GM18507 (cell line): ENCODE measurements around the gene MUCL3.
A peak's percentile ranks its signal among the peaks of the same experiment; 100 is the strongest.
"Not testable (repeated sequence)": the region's sequence is repeated elsewhere in the genome, so short reads cannot be mapped to it uniquely, and the experiment has no call there.

Source experiments
- DNase-seq: peaks from one replicate; pipeline ENCODE4 v3.0.0; 2011; ENCODE audit warnings: low read depth; ENCODE audit not compliant: insufficient read length; ENCODE audit errors: extremely low spot score
- FAIRE-seq: peaks from 2 replicates; lab custom pipeline; 2011; peaks lifted over from hg19 to GRCh38; lab: Jason Lieb, UNC

Gene MUCL3

DNA sequence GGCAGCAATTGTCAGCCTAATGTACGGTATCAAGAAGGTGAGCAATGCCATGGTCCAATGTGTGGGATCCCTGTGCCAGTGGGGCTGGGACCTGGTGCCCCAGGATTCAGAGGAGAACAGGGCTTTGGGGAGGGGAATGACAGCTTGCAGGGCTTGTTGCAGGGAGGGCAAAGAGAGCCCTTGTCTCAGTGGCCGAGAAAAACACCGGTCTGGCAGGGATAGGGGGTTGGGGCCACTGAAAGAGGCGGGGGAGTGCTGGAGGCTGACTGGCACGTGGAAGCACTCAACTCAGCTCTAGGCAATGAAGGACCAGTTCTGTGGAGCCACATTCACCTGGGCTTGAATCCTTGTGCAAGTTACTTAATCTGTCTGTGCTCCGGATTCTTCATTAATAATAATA, 3.5 kb upstream of the MUCL3 start:
- no peak for DNase-seq
- no peak for FAIRE-seq

DNA sequence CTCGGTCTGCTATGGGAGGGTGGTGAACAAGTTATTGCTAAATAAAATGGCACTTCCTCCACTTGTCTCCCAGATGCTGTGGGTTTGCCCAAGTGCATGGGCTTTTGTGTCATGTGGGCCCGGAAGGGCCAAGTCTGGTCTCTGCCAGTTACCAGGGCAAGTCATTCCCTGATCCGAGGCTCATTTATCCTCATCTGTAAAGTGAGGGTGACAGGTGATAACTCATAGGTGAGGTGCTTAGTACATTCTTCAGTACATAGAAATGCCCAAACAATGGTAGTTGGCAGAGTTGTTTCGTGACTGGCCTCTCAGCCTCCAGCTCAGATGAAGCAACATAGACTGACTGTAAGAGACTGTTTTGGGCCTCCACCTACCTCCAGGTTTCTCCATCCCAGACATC, 2.0 kb upstream of the MUCL3 start:
- FAIRE-seq (no peak), DNase-seq (no peak)

DNA sequence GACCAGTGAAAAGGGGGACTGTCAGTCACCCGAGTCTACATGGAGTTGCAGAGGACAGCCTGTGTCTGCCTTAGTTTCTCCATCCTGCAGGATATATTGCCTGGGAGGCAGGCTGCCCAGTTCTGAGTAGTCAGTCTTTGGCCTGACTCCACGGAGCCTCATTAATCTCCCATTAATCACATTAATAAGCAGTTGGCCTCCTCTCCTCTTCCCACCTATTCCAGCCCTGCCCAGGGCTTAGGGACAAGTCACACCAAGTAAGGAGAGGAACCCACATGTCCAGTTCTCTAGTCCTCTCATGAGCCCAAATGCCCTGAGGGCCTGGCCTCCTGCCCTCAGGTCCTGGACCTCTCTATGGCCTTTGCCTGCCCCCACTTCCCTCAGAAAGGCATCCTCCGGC, 1.3 kb upstream of the MUCL3 start:
- DNase-seq: no peak
- no peak for FAIRE-seq

DNA sequence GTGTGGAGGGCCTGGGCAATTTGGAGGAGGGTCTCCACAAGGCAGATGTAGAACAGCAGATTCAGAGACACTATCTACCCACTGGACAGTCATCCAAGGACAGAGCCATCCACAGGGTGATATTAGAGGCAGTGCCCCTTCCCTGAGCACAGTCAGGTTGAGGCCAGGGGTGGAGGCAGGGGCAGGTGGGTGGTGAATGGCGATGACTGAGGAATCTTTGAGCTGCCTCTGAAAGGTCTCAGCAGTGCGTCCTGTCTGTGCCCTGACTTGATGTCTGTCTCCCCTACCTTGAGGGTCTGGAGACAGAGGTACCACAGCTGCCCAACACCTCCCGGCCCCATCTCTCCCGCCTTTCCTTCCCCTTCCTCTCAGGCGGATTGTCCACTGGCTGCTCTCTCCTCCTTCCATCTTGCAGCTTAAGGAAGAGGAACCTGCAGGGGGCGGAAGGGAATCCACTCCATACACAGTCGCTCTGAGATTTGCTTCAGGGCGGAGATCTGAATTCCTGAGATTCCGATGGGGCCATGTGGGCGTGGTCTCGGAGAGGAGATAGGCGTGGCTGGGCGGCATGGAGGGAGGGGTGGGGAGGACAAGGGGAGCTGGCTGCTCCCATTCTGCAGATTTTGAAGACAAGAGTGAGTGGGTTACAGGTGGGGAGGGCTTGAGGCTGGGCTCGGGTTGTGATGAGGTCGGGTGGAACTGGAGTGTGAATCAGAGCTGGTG, 1.7 kb downstream of the MUCL3 start:
- no peak for DNase-seq
- FAIRE-seq: no peak

DNA sequence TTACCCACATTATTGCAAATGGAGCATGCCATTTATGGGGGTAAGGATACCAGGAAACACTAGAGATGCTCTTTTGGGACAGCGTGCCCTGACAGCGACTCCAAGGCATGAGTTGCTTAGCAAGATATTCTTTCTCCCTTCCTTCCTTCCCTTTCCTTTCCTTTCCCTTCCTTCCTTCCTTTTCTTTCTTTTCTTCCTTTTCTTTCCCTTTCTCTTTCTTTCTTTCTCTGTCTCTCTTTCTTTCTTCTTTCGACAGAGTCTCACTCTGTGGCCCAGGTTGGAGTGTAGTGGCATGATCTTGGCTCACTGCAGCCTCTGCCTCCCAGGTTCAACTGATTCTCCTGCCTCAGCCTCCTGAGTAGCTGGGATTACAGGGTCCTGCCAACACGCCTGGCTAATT, 3.3 kb downstream of the MUCL3 start:
- DNase-seq (no peak), FAIRE-seq (no peak)

DNA sequence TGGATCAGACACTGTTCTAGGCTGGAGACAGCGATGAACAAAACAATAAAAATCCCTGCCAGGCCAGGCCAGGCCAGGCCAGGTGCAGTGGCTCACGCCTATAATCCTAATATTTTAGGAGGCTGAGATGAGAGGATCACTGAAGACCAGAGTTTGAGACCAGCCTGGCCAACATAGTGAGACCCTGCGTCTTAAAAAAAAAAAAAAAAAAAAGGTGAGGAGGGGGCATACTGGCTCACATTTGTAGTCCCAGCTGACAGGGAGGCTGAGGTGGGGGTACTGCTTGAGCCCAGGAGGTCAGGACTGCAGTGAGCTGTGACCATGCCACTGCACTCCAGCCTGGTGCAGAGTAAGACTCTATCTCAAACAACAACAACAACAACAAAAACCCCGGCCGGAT, 4.5 kb downstream of the MUCL3 start:
- no peak for DNase-seq
- no peak for FAIRE-seq

DNA sequence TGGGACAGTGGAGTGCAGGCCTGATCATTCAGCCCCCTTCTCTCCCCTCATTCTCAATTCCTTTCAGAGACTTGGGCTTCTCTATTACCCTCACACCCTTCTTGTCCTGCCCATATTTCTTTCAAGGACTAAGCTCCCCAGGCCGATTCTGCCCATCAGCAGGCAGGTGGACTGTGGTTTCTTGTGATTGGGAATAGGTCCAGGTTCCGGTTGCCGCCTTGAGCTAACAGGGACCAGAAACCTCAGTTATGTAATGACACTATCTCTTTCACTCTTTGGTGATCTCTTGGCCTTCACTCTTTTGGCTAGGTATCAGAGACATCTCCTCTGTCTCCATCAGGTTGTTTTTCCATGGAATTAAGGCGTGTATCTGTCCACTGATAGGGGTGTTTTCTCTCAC, 6.5 kb downstream of the MUCL3 start:
- FAIRE-seq (no peak), DNase-seq (no peak)

DNA sequence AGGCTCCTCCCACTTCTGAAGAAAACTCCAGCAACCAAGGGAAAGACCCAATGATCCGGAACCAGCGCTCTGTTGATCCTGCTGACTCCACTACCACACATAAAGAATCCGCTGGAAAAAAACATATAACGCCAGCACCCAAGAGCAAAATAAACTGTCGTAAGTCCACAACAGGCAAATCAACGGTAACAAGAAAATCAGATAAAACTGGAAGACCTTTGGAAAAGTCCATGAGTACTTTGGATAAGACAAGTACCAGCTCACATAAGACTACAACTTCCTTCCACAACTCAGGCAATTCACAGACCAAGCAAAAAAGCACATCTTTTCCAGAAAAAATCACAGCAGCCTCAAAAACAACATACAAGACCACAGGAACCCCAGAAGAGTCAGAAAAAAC, 8.0 kb downstream of the MUCL3 start:
- FAIRE-seq (no peak), DNase-seq (no peak)

DNA sequence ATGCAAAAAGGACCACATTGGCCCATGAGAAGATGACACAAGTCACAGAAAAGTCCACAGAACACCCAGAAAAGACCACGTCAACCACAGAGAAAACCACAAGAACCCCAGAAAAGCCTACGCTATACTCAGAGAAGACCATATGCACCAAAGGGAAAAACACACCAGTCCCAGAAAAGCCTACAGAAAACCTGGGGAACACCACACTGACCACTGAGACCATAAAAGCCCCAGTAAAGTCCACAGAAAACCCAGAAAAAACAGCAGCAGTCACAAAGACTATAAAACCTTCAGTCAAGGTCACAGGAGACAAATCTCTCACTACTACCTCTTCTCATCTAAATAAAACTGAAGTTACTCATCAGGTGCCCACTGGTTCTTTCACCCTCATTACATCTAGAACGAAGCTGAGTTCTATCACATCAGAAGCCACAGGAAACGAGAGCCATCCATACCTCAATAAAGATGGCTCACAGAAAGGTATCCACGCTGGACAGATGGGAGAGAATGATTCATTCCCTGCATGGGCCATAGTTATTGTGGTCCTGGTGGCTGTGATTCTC, 11.2 kb downstream of the MUCL3 start:
- FAIRE-seq (no peak), DNase-seq (no peak)

DNA sequence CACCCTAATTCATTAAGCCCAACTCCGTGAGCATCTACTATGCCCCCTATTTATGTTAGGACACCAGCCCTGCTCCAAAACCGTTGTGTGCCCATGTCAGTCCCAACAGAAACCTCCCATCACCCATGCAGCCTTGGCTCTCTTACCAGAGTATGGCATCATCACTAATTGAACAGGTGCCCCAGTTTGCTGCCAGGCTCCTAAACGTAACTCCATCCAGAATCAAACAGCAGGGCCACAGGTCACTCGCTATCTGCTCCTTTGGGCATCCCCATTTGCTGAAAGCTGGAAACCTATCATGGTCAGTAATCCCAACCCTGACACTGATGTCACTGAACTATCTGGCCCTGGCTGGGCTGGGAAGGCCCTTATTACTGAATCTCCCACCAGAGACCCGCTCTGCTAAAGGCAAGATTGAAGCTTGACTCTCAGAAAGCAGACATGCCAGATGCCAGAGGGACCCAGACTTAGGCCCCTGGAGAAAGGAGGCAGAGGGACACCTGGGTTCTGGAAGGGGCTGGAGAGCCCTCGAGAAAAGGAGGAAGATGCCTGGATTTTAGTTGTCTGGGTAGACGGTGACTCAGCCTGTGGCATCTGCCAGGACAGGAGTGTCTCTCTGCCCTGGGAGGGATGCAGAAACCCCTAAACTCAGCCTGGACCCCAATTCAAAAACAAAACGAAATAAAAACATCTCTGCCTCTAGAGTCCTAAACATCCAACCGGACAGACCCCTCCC, 14.0 kb downstream of the MUCL3 start:
- DNase-seq (no peak), FAIRE-seq (no peak)

DNA sequence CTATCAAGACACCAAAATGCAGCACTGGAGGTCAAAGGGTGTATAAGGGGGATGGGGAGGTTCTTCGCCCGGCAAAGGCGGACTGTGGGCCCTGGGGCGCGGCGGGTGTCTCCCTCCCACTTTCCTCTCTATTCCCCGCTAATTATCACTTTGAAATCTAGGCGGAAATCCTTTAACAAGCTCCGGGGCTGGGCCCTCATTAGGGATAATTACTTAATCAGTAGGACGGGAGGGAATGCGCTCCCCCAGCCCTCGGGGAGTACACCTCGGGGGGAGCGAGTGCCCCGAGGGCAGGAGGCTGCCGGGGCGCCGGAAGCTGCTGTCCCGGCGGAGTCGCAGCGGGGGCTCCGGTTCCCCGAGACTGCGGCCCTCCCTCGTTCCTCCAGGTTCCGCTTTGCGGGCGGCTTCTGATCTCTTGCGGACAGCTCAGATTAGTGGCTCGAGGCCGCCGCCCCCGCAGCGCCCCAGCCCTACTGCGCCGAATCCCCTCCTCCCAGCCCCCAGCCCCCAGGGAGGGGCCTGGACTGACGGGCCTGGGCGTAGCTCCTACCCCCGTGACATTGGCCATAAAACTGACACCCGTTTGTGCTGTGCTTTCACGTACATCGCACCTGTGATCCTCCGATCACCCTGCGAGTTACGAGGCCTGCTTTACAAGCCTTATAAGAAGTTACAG, 14.7 kb downstream of the MUCL3 start:
- FAIRE-seq: no peak
- peak; percentile 55 for DNase-seq

DNA sequence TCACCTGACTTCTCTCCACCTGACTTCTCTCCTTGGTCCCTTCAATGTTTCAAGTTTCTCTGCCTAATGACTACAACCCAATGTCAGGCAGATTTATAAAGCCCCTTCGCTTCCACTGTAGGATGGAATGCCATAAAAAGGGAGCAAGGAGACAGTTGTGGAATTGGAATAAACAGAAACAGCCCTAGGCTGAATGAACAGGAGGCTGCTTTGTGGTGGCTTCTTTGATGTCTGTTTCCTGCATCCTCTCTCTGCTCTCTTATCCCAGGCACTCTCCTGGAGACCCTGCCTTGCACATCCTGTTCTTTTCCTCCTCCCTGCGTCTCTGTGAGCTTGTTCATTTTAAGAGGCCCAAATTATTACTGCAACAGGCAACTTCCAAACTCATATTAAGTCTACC, 16.9 kb downstream of the MUCL3 start:
- no peak for DNase-seq
- no peak for FAIRE-seq

DNA sequence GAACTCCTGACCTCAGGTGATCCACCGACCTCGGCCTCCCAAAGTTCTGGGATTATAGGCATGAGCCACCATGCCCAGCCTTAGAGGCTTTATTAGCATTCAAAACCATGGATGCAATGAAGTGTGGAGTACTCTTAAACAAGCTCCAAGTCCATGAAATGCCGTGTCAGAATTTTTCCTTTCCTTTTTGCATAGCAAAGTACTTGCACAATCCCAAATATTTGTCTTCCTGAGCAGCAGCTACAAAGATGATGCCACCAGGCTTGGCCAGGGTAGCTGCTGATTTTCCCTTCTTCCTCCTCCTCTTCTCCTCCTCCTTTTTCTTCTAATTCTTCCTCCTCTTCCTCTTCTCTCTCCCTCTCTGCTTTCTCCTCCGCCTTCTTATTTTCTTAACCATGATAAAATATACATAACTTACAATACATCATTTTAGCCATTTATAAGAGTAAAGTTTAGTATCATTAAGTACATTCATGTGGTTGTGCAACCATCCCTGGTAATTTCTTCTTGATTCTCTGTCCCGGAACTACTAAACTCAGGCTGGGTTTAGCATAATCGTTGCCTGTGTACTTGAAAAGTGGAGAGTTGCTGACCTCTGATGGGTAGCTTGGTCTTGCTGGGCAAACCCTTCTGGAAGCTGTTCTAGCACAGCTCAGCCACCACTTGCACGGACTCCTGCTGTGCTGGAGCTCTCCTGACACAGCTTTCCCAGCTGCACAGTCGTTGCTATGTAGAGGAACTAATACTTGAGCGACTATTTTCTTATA, 20.3 kb downstream of the MUCL3 start:
- DNase-seq (no peak), FAIRE-seq (no peak)

DNA sequence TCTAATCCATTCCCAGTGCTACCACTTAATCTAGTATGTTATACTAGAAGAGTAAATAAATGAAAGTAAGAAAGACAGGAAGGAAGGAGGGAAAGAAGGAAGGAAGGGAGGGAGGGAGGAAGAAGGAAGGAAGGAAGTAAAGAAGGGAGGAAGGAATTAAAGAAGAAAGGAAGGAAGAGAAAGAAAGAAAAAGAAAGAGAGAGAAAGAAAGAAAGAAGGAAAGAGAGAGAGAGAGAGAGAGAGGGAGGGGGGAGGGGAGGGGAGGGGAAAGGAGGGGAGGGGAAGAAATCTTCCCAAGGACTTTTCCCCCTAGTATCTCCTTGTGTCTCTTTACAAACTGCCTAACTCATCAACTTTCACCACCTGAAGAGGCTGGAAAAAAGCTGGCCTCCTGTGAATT, 21.9 kb downstream of the MUCL3 start:
- FAIRE-seq (no peak), DNase-seq (no peak)

DNA sequence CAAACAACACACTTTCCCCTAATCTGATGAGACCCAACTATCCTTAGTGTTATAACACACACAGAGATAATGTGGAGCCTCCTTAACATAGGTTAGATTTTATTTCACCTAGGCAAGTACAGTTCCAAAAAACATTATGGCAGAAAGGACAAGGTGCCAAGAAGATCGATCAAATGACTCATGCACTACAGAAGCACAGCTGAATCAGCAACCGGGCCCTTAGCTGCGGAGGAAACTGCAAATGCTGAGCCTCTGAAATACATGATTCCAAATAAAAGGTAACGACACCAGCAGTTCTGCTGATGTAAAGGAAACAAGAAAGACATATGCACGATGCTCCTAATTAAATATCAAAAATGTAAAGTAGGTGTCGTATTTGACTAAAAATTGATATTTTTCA, 22.9 kb downstream of the MUCL3 start:
- no peak for DNase-seq
- FAIRE-seq: no peak

DNA sequence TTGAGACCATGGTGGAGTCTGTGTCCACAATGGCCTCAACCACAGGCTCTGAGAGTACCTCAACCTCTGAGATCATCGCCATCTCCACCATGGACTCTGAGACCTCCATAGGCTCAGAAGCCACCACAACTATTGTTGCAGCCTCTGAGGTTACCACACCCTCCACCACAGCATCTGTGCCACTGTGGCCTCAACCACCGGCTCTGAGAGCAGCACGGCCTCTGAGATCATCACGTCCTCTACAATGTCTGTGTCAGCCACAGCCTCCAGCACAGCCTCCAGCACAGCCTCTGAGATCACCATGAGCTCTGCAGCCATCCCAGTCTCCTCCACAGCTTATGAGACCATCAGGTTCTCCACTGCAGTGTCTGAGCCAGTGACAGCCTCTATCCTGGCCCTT, 23.3 kb downstream of the MUCL3 start:
- DNase-seq (no peak), FAIRE-seq (no peak)

DNA sequence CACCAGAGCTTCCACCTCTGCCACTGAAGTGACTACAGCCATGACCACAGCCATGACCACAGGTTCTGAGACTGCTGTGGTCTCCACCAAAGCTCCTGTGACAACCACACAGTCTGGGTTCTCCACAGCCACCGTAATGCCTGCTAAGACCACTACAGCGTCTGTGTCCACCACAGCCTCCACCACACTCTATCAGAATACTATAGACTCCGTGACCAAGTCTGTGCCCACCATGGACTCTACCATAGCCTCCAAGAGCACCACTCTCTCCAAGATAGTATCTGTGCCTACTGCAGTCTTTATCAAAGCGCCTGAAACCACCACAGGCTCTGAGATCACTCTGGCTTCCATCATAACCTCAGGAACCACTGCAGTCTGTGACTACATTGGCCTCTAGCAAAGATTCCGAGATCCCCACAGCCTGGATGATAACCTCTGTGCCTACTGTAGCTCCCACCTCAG, 24.4 kb downstream of the MUCL3 start:
- no peak for DNase-seq
- no peak for FAIRE-seq

DNA sequence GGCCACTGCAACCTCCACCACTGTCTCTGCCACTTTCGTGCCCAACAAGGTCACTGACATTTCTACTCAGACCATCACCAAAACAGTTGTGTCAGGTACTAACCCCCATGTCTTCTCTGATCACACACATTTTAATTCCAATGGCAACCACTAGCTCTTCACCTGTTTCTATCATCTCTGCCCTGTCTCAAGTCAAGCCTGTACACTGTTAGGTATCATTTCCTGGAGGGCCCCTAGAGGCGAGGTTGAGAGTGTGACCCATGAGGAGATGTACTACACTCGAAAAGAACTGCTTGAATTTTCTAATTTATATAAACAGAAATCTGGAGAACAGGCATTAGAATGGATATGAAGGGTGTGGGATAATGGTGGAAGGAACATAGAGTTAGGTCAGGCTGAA, 25.4 kb downstream of the MUCL3 start:
- DNase-seq: no peak
- peak; percentile 50 for FAIRE-seq

DNA sequence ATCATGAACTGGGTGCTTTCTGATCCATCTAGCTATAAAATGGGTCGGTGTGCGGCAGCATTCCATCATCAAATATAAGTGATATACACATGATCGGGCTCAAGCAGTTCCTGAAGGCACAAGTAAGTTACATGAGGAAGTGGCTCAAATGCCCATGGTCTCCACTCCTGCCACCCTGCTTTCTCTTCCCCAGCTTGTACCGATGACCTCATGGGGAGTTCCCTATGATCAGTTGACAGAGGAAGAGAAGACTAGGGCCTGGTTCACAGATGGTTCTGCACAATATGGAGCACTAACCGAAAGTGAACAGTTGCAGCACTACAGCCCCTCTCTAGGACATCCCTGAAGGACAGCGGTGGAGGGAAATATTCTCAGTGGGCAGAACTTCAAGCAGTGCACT, 28.4 kb downstream of the MUCL3 start:
- not testable (repeated sequence) for FAIRE-seq, DNase-seq

DNA sequence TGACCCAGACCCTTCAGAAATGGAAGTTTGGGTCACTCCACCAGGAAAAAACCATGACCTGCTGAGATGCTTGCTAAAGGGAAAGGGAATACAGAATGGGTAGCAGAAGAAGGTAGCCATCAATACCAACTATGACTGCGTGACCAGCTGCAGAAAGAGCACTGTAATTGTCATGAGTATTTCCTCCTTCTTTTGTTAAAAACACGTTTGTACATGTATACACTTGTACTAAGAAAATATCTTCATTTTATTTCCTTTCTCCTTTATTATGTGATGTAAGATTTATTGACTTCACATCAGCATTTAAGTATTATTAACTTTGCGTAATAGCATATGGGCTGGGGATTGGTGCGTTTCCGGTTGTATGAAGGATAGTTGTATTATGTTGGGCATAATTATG, 30.2 kb downstream of the MUCL3 start:
- DNase-seq (no peak), FAIRE-seq (no peak)
